ENCODE results near the gene CORO2B.

Gene CORO2B

GRCh38 chr15:68640791-68641331, 62.1 kb downstream of the CORO2B start:
- no peak for DNase-seq (ENCODE audit: low read depth in 1 of 2, low spot score in 1 of 2)
- Histone ChIP-seq H3K27me3 (ENCODE audit: insufficient read depth, poor library complexity, severe bottlenecking) (no peaks in the 10 kb centered on the region), H3K4me3 (replicated peaks; ENCODE audit: insufficient read depth, low read length) (no peak overlapping the region), H3K27ac (replicated peaks) (no peak overlapping the region)
- TF ChIP-seq POLR2AphosphoS5 (IDR thresholded peaks at IDR 0.05; ENCODE audit: low read depth) (no peak), SPI1 (IDR thresholded peaks at IDR 0.05; ENCODE audit: borderline replicate concordance, low read depth) (no peak)

GRCh38 chr15:68641376-68641775, 62.6 kb downstream of the CORO2B start:
- Histone ChIP-seq H3K27me3 (ENCODE audit: insufficient read depth, poor library complexity, severe bottlenecking) (no peaks in the 10 kb centered on the region), H3K27ac (replicated peaks) (no peak overlapping the region), H3K4me3 (replicated peaks; ENCODE audit: insufficient read depth, low read length) (no peak overlapping the region)
- no peak for TF ChIP-seq CTCF (IDR thresholded peaks at IDR 0.05; ENCODE audit: insufficient read depth, low read length)
- no peak for DNase-seq (ENCODE audit: low read depth in 1 of 2, low spot score in 1 of 2)

GRCh38 chr15:68642491-68642845, 63.7 kb downstream of the CORO2B start:
- Histone ChIP-seq H3K4me3 (replicated peaks; ENCODE audit: insufficient read depth, low read length) (no peak overlapping the region), H3K27me3 (ENCODE audit: insufficient read depth, poor library complexity, severe bottlenecking) (no peaks in the 10 kb centered on the region), H3K27ac (replicated peaks) (no peak overlapping the region)
- TF ChIP-seq GABPA (IDR thresholded peaks at IDR 0.05; ENCODE audit: low read depth) (no peak), CTCF (IDR thresholded peaks at IDR 0.05; ENCODE audit: insufficient read depth, low read length) (no peak), SPI1 (IDR thresholded peaks at IDR 0.05; ENCODE audit: borderline replicate concordance, low read depth) (no peak), POLR2AphosphoS5 (IDR thresholded peaks at IDR 0.05; ENCODE audit: low read depth) (no peak)
- TF ChIP-seq, protein P1, sequence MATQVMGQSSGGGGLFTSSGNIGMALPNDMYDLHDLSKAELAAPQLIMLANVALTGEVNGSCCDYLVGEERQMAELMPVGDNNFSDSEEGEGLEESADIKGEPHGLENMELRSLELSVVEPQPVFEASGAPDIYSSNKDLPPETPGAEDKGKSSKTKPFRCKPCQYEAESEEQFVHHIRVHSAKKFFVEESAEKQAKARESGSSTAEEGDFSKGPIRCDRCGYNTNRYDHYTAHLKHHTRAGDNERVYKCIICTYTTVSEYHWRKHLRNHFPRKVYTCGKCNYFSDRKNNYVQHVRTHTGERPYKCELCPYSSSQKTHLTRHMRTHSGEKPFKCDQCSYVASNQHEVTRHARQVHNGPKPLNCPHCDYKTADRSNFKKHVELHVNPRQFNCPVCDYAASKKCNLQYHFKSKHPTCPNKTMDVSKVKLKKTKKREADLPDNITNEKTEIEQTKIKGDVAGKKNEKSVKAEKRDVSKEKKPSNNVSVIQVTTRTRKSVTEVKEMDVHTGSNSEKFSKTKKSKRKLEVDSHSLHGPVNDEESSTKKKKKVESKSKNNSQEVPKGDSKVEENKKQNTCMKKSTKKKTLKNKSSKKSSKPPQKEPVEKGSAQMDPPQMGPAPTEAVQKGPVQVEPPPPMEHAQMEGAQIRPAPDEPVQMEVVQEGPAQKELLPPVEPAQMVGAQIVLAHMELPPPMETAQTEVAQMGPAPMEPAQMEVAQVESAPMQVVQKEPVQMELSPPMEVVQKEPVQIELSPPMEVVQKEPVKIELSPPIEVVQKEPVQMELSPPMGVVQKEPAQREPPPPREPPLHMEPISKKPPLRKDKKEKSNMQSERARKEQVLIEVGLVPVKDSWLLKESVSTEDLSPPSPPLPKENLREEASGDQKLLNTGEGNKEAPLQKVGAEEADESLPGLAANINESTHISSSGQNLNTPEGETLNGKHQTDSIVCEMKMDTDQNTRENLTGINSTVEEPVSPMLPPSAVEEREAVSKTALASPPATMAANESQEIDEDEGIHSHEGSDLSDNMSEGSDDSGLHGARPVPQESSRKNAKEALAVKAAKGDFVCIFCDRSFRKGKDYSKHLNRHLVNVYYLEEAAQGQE (IDR thresholded peaks at IDR 0.05; ENCODE audit: insufficient replicate concordance, low read depth), result no peak
- DNase-seq (ENCODE audit: low read depth in 1 of 2, low spot score in 1 of 2), result no peak

- no peaks in the 10 kb centered on the region for H3K27me3 ChIP-seq (ENCODE audit: insufficient read depth, poor library complexity, severe bottlenecking)
- H3K4me3 ChIP-seq (replicated peaks; ENCODE audit: insufficient read depth, low read length), result no peak overlapping the region
- no peak for TF ChIP-seq GABPA (IDR thresholded peaks at IDR 0.05; ENCODE audit: low read depth)
- TF ChIP-seq, protein P1 (IDR thresholded peaks at IDR 0.05; ENCODE audit: insufficient replicate concordance, low read depth), result no peak
- TF ChIP-seq SPI1 (IDR thresholded peaks at IDR 0.05; ENCODE audit: borderline replicate concordance, low read depth), result no peak
- TF ChIP-seq POLR2AphosphoS5 (IDR thresholded peaks at IDR 0.05; ENCODE audit: low read depth), result no peak
- no peak for TF ChIP-seq CTCF (IDR thresholded peaks at IDR 0.05; ENCODE audit: insufficient read depth, low read length)
- no peak overlapping the region for H3K27ac ChIP-seq (replicated peaks)
- no peak for DNase-seq (ENCODE audit: low read depth in 1 of 2, low spot score in 1 of 2)
These were observed 64.5 kb downstream of the CORO2B start for GRCh38 chr15:68643216-68643830.
